HG03135 (cell line): Measurements from ENCODE around the gene DXO.
"Not testable (repeated sequence)": the region's sequence is repeated elsewhere in the genome, so short reads cannot be mapped to it uniquely, and the experiment has no call there.

Source experiments
- ATAC-seq: cut with Tn5 transposase; IDR thresholded peaks from one replicate; pipeline ENCODE4 v1.9.1; 2021; ENCODE audit warnings: mild to moderate bottlenecking, moderate library complexity; ENCODE audit not compliant: unreplicated experiment

Gene DXO

GRCh38 chr6:31971993-31972708, at the start of gene DXO:
Gene DXO, minus strand, starts transcription at chr6:31972138. Its CDS starts 463 bp downstream, at chr6:31971675.
- peak; percentile 84 for ATAC-seq

GRCh38 chr6:32014547-32014946, 42.6 kb upstream of the DXO start, which contains the start of gene C4B:
Gene C4B, plus strand, starts transcription at chr6:32014795. Its CDS starts 51 bp downstream, at chr6:32014846.
- ATAC-seq: not testable (repeated sequence)

GRCh38 chr6:32013738-32014137, 41.8 kb upstream of the DXO start:
- ATAC-seq: not testable (repeated sequence)

- not testable (repeated sequence) for ATAC-seq
These were observed 41.1 kb upstream of the DXO start for GRCh38 chr6:32012941-32013617.

- ATAC-seq: not testable (repeated sequence)
These were observed 39.1 kb upstream of the DXO start for GRCh38 chr6:32010856-32011530.

GRCh38 chr6:32009537-32009936, 37.6 kb upstream of the DXO start:
- ATAC-seq: not testable (repeated sequence)

- not testable (repeated sequence) for ATAC-seq
These were observed 36.7 kb upstream of the DXO start for GRCh38 chr6:32008616-32009015.

GRCh38 chr6:32008037-32008436, 36.1 kb upstream of the DXO start:
- ATAC-seq: not testable (repeated sequence)

- ATAC-seq: not testable (repeated sequence)
These were observed 35.1 kb upstream of the DXO start for GRCh38 chr6:32007086-32007485.

- ATAC-seq: not testable (repeated sequence)
These were observed 34.1 kb upstream of the DXO start for GRCh38 chr6:32005991-32006529.

GRCh38 chr6:32005538-32005880, 33.6 kb upstream of the DXO start:
- not testable (repeated sequence) for ATAC-seq

- ATAC-seq: not testable (repeated sequence)
These were observed 33.1 kb upstream of the DXO start for GRCh38 chr6:32004864-32005537.

- not testable (repeated sequence) for ATAC-seq
These were observed 32.5 kb upstream of the DXO start for GRCh38 chr6:32004393-32004792.

GRCh38 chr6:32003301-32003700, 31.4 kb upstream of the DXO start:
- not testable (repeated sequence) for ATAC-seq

- not testable (repeated sequence) for ATAC-seq
These were observed 30.8 kb upstream of the DXO start for GRCh38 chr6:32002546-32003268.

- ATAC-seq: not testable (repeated sequence)
These were observed 24.4 kb upstream of the DXO start for GRCh38 chr6:31996385-31996784.

GRCh38 chr6:31994421-31994820, 22.5 kb upstream of the DXO start:
- ATAC-seq: not testable (repeated sequence)

GRCh38 chr6:31989363-31989762, 17.4 kb upstream of the DXO start:
- ATAC-seq: not testable (repeated sequence)

- not testable (repeated sequence) for ATAC-seq
These were observed 9.8 kb upstream of the DXO start, which contains the start of gene C4A for GRCh38 chr6:31981744-31982143. Gene C4A, plus strand, starts transcription at chr6:31982057. Its CDS starts 51 bp downstream, at chr6:31982108.

- ATAC-seq: not testable (repeated sequence)
These were observed 9.1 kb upstream of the DXO start for GRCh38 chr6:31980998-31981397.
